Dermis blood vessel endothelial cell (primary cell): ENCODE data around the gene MLN. TPM values are rescaled to one million over a fixed set of nuclear protein-coding genes. Genes with fewer than 3 reads are reported as not detected.

Experiments
- DNase-seq: peaks from one replicate; pipeline ENCODE4 v3.0.0; 2010
- total RNA-seq: library from RNA; depleted of rRNA; stranded (reverse); fragments of >200 nt; gene quantifications from 2 replicates; pipeline ENCODE4 v1.2.3, GENCODE V29; 2014

Gene MLN
- total RNA-seq, 1 donor from 2014 or later: not detected

DNA sequence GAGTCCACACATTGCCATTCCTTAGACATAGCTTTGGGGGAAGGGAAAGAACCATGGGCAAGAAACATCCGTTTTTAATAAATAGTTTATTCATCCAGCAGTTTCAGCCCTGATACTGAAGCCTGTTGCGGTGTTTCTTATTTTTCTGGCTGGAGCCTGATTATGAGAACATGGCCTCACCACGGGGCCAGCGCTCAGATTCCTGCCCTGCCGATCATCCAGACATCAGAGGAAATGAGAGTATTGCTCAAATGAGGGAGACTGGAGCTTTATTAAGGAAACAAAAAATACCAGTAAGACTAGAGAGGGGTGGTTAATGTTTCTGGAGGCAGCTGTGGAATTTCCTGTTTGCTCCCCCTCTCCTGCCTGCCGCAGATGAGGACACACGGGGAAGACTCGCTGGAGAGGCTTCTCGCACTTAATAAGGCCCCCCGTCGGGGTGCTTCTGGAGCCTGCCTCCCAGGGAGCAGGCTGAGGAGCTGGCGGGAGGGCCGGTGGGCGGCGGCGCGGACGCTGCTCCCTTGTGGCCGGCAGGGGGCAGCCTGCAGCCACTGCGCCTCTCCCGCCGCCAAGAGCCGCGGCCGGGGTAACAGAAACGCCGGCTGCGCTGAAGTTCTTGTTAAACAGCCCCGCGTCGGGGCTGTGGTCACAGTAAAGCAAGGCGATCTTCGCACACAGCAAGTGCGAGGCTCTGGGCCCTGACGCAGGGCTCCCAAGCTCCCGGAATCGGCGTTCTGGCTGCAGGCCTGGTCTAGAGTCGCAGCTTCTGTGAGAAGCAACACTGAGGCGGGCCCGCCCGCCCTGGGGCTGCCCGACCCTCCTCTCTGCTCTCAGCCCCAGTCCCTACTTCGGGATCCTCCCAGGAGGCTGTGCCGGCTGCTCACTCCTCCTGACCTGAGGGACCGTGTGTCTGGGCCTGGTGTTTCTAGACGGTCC lies 32.4 kb downstream of the MLN start:
- DNase-seq: peak; percentile 93

GRCh38 chr6:33770833-33771145 lies 33.0 kb downstream of the MLN start:
- no peak for DNase-seq

DNA sequence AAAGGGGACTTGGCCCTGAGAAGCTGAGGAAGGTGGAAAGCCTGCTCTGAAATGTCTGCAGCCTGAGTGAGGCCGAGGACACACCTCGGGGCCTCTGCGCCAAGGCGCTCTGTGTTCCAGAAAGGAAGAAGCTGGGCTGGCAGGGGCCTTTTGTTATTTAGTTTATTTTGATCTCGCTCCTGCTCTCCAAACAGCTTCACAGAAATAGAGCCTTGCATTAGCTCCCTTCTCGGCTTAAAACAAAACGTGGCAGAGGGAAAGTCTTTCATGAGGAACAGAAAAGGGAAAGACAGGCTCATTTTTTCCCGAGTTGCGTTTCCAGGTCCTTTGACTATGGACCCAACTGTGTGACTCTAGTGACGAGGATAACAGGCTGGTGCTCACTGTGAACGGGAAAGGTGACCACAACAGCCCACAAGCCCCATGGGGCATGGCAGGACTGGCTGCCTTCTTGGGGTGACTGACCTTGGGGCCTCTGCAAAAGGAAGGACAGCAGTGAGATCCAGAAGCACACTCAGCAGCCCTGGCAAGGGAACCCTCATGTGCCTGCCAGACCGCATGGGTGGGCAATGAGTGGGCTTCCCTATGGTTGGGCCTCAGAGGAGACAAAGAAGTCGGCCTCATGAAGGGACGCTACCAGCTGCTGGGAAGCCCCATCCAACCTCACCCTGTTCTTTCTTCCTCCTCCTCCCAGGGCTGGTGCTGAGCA lies 33.5 kb downstream of the MLN start:
- peak; percentile 17 for DNase-seq

DNA sequence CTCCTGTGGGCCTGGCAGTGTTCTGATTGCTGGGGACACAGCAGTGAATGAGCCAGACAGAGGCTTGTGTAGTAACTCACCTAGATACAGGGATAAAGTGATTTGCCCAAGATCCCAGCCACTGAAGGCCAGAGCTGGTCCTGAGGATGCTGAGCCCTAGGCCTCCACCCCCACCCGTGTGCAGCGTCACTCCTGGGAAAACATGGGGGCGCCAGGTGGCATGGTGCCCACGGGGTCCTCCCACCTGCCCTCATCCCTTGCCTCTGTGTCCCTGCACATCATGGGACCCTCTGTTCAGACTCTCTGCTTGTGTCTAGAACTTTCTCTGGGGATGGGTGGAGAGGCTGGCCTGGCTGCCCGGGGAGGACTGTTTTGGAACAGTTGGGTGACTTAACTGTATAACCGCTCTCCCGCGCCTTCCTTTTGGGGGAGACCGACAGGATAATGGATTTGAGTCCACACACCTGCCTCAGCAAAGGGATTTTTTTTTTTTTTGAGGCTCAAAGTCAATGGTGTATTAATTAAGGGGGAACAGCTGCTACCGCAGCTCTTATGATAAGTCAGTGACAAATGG lies 34.5 kb downstream of the MLN start:
- DNase-seq: no peak

DNA sequence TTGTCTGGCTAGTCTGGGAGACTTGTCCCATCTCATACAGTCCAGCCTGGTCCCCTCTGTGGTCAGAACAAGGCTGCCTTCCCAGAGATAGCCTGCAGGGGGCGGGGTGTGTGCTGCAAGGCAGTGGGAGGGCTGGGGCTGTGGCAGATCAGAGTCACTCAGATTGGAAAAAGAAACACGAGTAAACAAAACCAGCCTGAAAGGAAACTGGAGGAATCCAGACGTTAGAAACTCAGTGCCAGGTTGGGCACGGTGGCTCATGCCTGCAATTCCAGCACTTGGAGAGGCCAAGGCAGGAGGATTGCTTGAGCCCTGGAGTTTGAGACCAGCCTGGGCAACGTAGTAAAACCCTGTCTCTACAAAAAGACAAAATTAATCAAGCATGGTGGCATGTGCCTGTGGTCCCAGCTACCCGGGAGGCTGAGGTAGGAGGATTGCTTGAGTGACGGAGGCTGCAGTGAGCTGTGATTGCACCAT lies 35.1 kb downstream of the MLN start:
- DNase-seq: peak; percentile 93

DNA sequence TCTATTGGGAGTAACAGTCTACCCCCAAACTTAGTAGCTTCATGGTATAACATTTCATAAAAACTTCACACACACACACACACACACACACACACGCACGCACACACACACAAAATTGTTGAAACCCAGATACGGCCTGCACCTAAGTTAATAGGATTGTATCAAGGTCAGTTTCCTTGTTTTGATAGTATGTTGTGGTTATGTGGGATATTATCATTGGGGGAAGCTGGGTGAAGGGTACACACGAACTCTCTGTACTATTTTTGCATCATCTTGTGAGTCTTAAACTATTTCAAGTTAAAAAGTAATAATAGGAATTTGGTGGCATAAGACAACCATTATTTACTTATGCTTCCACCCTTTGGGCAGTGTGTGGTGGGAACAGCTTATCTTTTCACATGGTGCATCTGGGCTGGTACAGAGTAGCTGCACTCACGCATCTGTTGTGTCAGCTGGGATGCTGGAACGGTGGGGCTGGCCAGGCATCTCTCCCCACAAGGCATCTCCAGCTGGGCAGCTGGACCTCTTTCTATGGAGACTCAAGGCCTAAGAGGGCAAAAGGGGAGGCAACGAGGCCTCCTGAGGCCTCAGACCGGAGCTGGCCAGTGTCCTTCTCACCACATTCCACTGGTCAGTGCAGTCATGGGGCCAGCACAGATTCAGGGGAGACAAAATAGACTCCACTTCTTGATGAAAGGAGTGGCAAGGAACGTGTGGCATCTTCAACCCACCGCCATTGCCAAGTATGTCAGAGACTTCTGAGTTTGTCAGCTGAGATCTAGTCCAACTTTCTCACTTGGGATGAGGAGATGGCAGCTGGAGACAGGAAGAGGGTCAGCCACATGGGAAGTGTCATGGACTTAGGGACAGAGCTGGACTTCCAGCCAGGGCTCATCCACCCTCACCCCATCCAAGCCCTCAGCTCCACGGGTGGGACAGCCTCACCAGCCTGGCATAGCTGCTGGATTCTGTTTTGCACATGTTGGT lies 36.6 kb downstream of the MLN start:
- no peak for DNase-seq

- DNase-seq: no peak
These were observed 38.4 kb downstream of the MLN start for GRCh38 chr6:33765368-33765767.

GRCh38 chr6:33764036-33764435 lies 39.8 kb downstream of the MLN start:
- no peak for DNase-seq

GRCh38 chr6:33763483-33763882 lies 40.3 kb downstream of the MLN start:
- no peak for DNase-seq

GRCh38 chr6:33762713-33763112 lies 41.1 kb downstream of the MLN start:
- no peak for DNase-seq

DNA sequence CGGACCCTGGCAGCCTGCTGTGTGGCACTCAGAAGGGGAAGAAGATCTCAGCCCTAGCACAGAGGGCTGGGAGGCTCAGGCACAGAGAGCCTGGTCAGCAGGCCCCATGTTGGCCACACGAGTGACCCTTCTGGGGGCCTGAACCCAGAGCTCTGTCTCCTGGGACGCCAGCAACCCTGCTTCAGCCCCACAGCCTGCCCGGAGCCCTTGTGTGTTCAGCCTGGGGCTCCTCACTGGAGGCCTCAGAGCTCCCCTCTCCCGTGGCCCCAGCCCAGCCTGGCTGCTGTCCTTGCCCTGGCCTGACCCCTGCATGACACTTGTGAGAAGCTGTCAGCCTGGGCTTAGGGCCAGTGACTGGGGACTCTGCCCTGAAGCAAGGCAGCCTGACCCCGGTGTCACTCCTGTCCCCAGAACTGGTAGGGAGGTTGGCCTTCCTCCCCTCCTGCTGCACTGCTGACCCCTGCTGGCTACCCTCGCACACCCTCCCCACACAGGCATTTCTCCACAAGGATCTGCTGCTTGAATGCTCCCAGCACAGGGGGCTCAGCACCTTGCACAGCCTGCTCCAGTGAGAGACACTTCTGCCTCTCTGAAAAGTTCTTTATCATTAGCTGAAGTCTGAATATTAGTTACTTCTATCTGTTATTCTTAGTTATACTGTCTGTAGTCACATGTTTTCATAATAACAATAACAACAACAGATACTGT lies 41.7 kb downstream of the MLN start:
- peak; percentile 67 for DNase-seq

DNA sequence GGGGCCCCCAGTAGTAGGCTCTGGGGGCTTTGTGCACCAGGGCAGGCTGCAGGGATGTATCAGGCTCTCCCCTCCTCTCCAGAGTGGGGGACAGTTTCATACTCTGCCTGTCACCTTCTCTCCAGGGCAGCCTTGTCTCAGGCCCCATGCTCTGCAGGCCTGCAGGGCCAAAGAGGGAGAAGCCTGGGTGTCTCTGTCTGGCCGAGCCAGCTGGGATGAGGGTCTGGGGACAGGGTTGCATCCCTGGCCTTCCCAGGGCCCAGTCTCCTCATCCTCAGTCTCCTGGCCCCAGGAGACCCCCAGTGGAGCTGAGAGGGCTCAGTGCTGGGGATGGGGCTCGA lies 42.3 kb downstream of the MLN start:
- no peak for DNase-seq

- DNase-seq: no peak
These were observed 43.7 kb downstream of the MLN start for GRCh38 chr6:33759887-33760629.

- no peak for DNase-seq
These were observed 45.0 kb downstream of the MLN start for GRCh38 chr6:33758815-33759216.

DNA sequence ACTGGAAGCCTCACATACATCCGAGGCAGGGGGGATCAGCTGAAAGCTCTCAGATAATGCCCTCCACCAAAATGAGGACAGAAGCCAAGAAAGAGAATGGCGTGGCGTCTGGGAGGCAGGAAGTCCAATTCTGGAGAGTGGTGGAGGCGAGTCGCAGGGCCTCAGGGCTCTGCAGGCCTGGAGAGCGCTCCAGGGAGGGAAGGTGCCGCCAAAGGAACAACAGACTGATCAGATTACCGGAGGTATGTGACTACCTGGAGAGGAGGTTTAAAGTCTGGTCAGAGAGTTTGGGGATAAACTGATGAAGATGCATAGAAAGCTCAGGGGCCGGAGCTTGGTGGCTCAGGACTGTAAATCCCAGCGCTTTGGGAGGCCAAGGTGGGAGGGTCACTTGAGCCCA lies 45.9 kb downstream of the MLN start:
- no peak for DNase-seq

DNA sequence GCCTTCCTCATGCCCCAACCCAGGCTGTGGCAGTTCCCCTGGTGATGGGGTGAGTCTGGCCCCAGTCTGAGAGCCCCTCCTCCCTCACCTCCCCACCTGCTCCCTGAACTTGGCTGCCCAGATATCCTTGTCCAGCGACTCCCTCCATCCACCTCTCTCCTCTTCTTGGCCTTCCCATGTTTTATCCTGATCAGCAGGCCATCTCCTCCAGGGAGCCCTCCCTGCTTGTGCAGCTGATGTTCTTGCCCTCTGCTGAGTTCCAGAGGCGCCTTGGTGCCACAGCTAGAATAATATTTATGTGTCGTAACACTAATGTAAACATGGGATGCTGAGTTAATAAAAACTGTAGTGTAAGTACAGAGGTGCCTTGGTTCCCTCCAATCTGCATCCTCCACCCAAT lies 46.7 kb downstream of the MLN start:
- DNase-seq: no peak

- no peak for DNase-seq
These were observed 47.4 kb downstream of the MLN start for GRCh38 chr6:33756211-33756954.

- no peak for DNase-seq
These were observed 48.5 kb downstream of the MLN start for GRCh38 chr6:33755070-33755869.

DNA sequence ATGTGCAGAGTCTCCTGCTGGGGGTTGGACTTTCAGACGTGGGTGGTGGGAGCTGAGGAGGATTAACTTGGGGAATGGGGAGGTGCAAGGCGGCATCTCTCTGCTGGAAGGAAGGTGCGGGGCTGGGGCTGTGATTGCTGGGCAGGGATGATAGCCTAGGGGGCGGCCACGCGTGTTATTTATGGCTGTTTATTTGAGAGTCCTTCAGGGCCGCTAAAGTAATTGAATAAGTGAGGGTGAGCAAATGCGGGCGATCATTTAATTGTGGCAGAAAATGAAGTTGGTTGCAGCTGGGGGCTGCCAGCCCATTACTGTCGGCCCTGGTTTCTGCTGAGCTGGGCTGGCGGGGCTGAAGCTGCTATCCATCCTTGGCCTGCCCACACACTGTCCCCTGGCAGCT lies 49.6 kb downstream of the MLN start:
- DNase-seq: no peak

- no peak for DNase-seq
These were observed 51.2 kb downstream of the MLN start for GRCh38 chr6:33752646-33753015.
